ENCODE data around the gene IGSF5. TPM values are rescaled to one million over a fixed set of nuclear protein-coding genes. Genes with fewer than 3 reads are reported as not detected.

Gene IGSF5
- total and polyA plus RNA-seq, 2 of the 4 experiments (the other 2 are of a cell fraction) = not detected

DNA sequence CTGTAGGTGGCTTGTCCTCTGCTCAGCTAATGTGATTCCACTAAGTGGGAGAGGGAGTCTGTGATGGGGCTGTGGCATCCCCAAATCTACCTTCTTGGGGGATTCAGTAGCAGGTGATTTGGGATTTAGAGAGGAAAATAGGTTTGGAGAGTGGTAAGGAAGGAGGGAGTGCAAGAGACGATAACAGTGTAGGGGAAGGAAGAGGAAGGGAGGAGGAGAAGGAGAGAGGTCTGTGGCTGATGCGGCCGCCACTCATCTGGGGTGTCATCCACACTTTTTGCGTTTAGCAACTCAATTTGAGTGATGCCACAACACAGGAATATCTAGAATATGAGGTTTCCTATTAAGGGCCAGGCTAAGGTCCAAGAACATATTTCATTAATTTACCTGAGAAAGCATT is 98.5 kb downstream of the IGSF5 start:
- no peak overlapping the region for H4K5ac ChIP-seq (ENCODE audit: low read depth, low read length)
- H4K8ac ChIP-seq (ENCODE audit: low read depth in 2 of 2, low read length in 2 of 2) = no peak overlapping the region
- H3K9me1 ChIP-seq (ENCODE audit: insufficient read depth, low read length) = no peaks in the 10 kb centered on the region
- no peaks in the 10 kb centered on the region for H4K20me1 ChIP-seq (ENCODE audit: insufficient read depth, low read length)
- WGBS, 2 experiments (ENCODE audit: extremely low coverage in 2 of 2, insufficient read length in 1 of 2) = 88% methylated on average over 1 of the region's 4 CpGs; no CpG with 5 or more reads in 1 of the 2 experiments
- no peaks in the 10 kb centered on the region for H3K4me1 ChIP-seq (ENCODE audit: control insufficient read depth, insufficient read depth, low read length)
- ChIA-PET CTCF (no interaction called here), POLR2A (ENCODE audit: unreplicated experiment) (no interaction called here)
- no peak overlapping the region for H3K4ac ChIP-seq (ENCODE audit: low read depth, low read length)
- DNase-seq = no peak
- dilution Hi-C loops (cut with HindIII; ENCODE audit: low sequenced_read_pairs, unreplicated experiment) = no loop called here
- in situ Hi-C loops (cut with MboI; ENCODE audit: low sequenced_read_pairs) = no loop called here
- no peaks in the 10 kb centered on the region for H3K79me1 ChIP-seq (ENCODE audit: low read depth in 1 of 2, low read length in 2 of 2)
- no peak overlapping the region for H3K56ac ChIP-seq (ENCODE audit: extremely low read depth, insufficient read depth, low read length)
- H2BK15ac ChIP-seq (ENCODE audit: low read depth, low read length) = no peak overlapping the region
- no peak overlapping the region for H3K23ac ChIP-seq (ENCODE audit: low read depth, low read length)
- H3K36me3 ChIP-seq (ENCODE audit: control insufficient read depth, insufficient read depth, low read length) = no peaks in the 10 kb centered on the region
- no peak overlapping the region for H2AK9ac ChIP-seq (replicated peaks; ENCODE audit: low read depth, low read length, poor library complexity)
- no TSS peak for BruUV-seq (replicated peaks)
- no peak for ATAC-seq (ENCODE audit: low read depth)
- H2AK5ac ChIP-seq (ENCODE audit: low read depth, low read length) = no peak overlapping the region
- no peak overlapping the region for H3K4me2 ChIP-seq (ENCODE audit: low read depth, low read length)
- H4K91ac ChIP-seq (ENCODE audit: insufficient read depth, low read depth, low read length) = no peak overlapping the region
- peaks cover 44% of the 10 kb centered on the region for H3K9me3 ChIP-seq (ENCODE audit: control insufficient read depth, insufficient read depth, low read length)
- TF ChIP-seq CHD1 (IDR thresholded peaks at IDR 0.05; ENCODE audit: low read depth, low read length) (no peak), CEBPB (IDR thresholded peaks at IDR 0.05; ENCODE audit: low read depth, low read length) (no peak), NFE2L2 (IDR thresholded peaks at IDR 0.05; ENCODE audit: low read depth, low read length) (no peak), RAD21 (IDR thresholded peaks at IDR 0.05; ENCODE audit: low read length) (no peak), FOS (IDR thresholded peaks at IDR 0.05; ENCODE audit: low read depth, low read length) (no peak), SMC3 (IDR thresholded peaks at IDR 0.05; ENCODE audit: low read depth, low read length) (no peak), POLR2A (IDR thresholded peaks at IDR 0.05; ENCODE audit: low read depth, low read length) (no peak), ELK1 (IDR thresholded peaks at IDR 0.05; ENCODE audit: borderline replicate concordance, low read depth, low read length) (no peak), MAZ (IDR thresholded peaks at IDR 0.05; ENCODE audit: borderline replicate concordance, low read depth, low read length) (no peak), MAFK (IDR thresholded peaks at IDR 0.05; ENCODE audit: low read depth, low read length) (no peak), USF2 (IDR thresholded peaks at IDR 0.05; ENCODE audit: low read depth, low read length) (no peak), MXI1 (IDR thresholded peaks at IDR 0.05; ENCODE audit: borderline replicate concordance, low read depth, low read length) (no peak), RCOR1 (IDR thresholded peaks at IDR 0.05; ENCODE audit: insufficient replicate concordance, low read length) (no peak), RFX5 (IDR thresholded peaks at IDR 0.05; ENCODE audit: low read depth, low read length) (no peak), BHLHE40 (IDR thresholded peaks at IDR 0.05; ENCODE audit: low read depth, low read length) (no peak)
- TF ChIP-seq, protein P1, sequence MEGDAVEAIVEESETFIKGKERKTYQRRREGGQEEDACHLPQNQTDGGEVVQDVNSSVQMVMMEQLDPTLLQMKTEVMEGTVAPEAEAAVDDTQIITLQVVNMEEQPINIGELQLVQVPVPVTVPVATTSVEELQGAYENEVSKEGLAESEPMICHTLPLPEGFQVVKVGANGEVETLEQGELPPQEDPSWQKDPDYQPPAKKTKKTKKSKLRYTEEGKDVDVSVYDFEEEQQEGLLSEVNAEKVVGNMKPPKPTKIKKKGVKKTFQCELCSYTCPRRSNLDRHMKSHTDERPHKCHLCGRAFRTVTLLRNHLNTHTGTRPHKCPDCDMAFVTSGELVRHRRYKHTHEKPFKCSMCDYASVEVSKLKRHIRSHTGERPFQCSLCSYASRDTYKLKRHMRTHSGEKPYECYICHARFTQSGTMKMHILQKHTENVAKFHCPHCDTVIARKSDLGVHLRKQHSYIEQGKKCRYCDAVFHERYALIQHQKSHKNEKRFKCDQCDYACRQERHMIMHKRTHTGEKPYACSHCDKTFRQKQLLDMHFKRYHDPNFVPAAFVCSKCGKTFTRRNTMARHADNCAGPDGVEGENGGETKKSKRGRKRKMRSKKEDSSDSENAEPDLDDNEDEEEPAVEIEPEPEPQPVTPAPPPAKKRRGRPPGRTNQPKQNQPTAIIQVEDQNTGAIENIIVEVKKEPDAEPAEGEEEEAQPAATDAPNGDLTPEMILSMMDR (conservative IDR thresholded peaks at IDR 0.05; ENCODE audit: low read depth, low read length) = no peak
- intact Hi-C loops (cut with micrococcal nuclease) = no loop called here
- H3K27ac ChIP-seq (ENCODE audit: insufficient read depth, low read length) = no peak overlapping the region
- no peak overlapping the region for H3K14ac ChIP-seq (replicated peaks; ENCODE audit: low read depth, low read length)
- H3K18ac ChIP-seq (ENCODE audit: low read depth, low read length) = no peak overlapping the region
- no peak overlapping the region for H3K4me3 ChIP-seq (ENCODE audit: insufficient read depth, low read depth, low read length)
- H2BK120ac ChIP-seq (ENCODE audit: low read depth, low read length) = no peak overlapping the region
- no peak overlapping the region for H2BK20ac ChIP-seq (ENCODE audit: low read depth, low read length)
- no peak overlapping the region for H3K9ac ChIP-seq (ENCODE audit: low read depth, low read length)
- no peak overlapping the region for H2BK5ac ChIP-seq (ENCODE audit: low read depth, low read length, poor library complexity, severe bottlenecking)
- H2AFZ ChIP-seq (replicated peaks; ENCODE audit: low read length, poor library complexity) = no peak overlapping the region
- H3K27me3 ChIP-seq (ENCODE audit: control insufficient read depth, insufficient read depth, low read length) = no peaks in the 10 kb centered on the region

Data from IMR-90 (cell line).